ENCODE measurements around the gene MORC3.
"Not testable (repeated sequence)": the region's sequence is repeated elsewhere in the genome, so short reads cannot be mapped to it uniquely, and the experiment has no call there.

The MORC3 gene

GRCh38 chr21:36319767-36320420 is at the start of gene MORC3:
Gene MORC3, plus strand, starts transcription at chr21:36320197. Its CDS starts 68 bp downstream, at chr21:36320265.
- Mint-ChIP-seq H3K4me1 (ENCODE audit: low read depth) (peaks cover 41% of the 10 kb centered on the region), H3K27ac (peak within 1 kb of the TSS; percentile 97), H3K36me3 (ENCODE audit: low read depth) (peaks cover 25% of the 10 kb centered on the region)

GRCh38 chr21:36270786-36271695 is 49.0 kb upstream of the MORC3 start:
- H3K4me3 Mint-ChIP-seq; H3K27me3 Mint-ChIP-seq; H3K27ac Mint-ChIP-seq; H3K9me3 Mint-ChIP-seq; H3K4me1 Mint-ChIP-seq (ENCODE audit: low read depth): not testable (repeated sequence)
- peaks cover 22% of the 10 kb centered on the region for H3K36me3 Mint-ChIP-seq (ENCODE audit: low read depth)

More at GRCh38 chr21:36319767-36320420, at the start of gene MORC3:
- H3K4me3 Mint-ChIP-seq = peak within 1 kb of the TSS; percentile 99
- H3K27me3 Mint-ChIP-seq = no peaks in the 10 kb centered on the region
- peaks cover 5% of the 10 kb centered on the region for H3K9me3 Mint-ChIP-seq

GRCh38 chr21:36274128-36274527 is 45.9 kb upstream of the MORC3 start:
- Mint-ChIP-seq H3K27me3 (no peaks in the 10 kb centered on the region), H3K4me1 (ENCODE audit: low read depth) (no peaks in the 10 kb centered on the region), H3K36me3 (ENCODE audit: low read depth) (peaks cover 19% of the 10 kb centered on the region), H3K4me3 (no peak overlapping the region), H3K27ac (no peak overlapping the region), H3K9me3 (no peaks in the 10 kb centered on the region)

- Mint-ChIP-seq H3K36me3 (ENCODE audit: low read depth) (peaks cover 22% of the 10 kb centered on the region), H3K9me3 (no peaks in the 10 kb centered on the region), H3K27ac (no peak overlapping the region), H3K4me3 (no peak overlapping the region), H3K27me3 (no peaks in the 10 kb centered on the region), H3K4me1 (ENCODE audit: low read depth) (peaks cover 4% of the 10 kb centered on the region)
These were observed 37.3 kb upstream of the MORC3 start for GRCh38 chr21:36282568-36283230.

- H3K4me3 Mint-ChIP-seq; H3K27me3 Mint-ChIP-seq; H3K9me3 Mint-ChIP-seq; H3K27ac Mint-ChIP-seq; H3K4me1 Mint-ChIP-seq (ENCODE audit: low read depth): not testable (repeated sequence)
- peaks cover 21% of the 10 kb centered on the region for H3K36me3 Mint-ChIP-seq (ENCODE audit: low read depth)
These were observed 36.8 kb upstream of the MORC3 start for GRCh38 chr21:36283231-36283622.

GRCh38 chr21:36288651-36289243 is 31.2 kb upstream of the MORC3 start:
- Mint-ChIP-seq H3K9me3 (no peaks in the 10 kb centered on the region), H3K27me3 (no peaks in the 10 kb centered on the region), H3K4me1 (ENCODE audit: low read depth) (peaks cover 22% of the 10 kb centered on the region), H3K4me3 (peak overlapping the region; percentile 42), H3K27ac (peak overlapping the region; percentile 34), H3K36me3 (ENCODE audit: low read depth) (peaks cover 33% of the 10 kb centered on the region)

GRCh38 chr21:36291509-36291908 is 28.5 kb upstream of the MORC3 start:
- Mint-ChIP-seq H3K27ac (no peak overlapping the region), H3K36me3 (ENCODE audit: low read depth) (peaks cover 29% of the 10 kb centered on the region)

GRCh38 chr21:36297406-36297937 is 22.5 kb upstream of the MORC3 start:
- Mint-ChIP-seq H3K9me3 (no peaks in the 10 kb centered on the region), H3K27ac (peak overlapping the region; percentile 89), H3K4me3 (peak overlapping the region; percentile 72), H3K4me1 (ENCODE audit: low read depth) (peaks cover 34% of the 10 kb centered on the region), H3K36me3 (ENCODE audit: low read depth) (peaks cover 5% of the 10 kb centered on the region), H3K27me3 (no peaks in the 10 kb centered on the region)

More at GRCh38 chr21:36291509-36291908, 28.5 kb upstream of the MORC3 start:
- H3K9me3 Mint-ChIP-seq = no peaks in the 10 kb centered on the region
- H3K27me3 Mint-ChIP-seq = no peaks in the 10 kb centered on the region
- peaks cover 22% of the 10 kb centered on the region for H3K4me1 Mint-ChIP-seq (ENCODE audit: low read depth)
- H3K4me3 Mint-ChIP-seq = no peak overlapping the region

- peaks cover 34% of the 10 kb centered on the region for H3K4me1 Mint-ChIP-seq (ENCODE audit: low read depth)
- peak overlapping the region; percentile 72 for H3K4me3 Mint-ChIP-seq
- H3K36me3 Mint-ChIP-seq (ENCODE audit: low read depth) = peaks cover 5% of the 10 kb centered on the region
- no peaks in the 10 kb centered on the region for H3K9me3 Mint-ChIP-seq
- H3K27ac Mint-ChIP-seq = peak overlapping the region; percentile 89
- no peaks in the 10 kb centered on the region for H3K27me3 Mint-ChIP-seq
These were observed 21.9 kb upstream of the MORC3 start for GRCh38 chr21:36297938-36298572.

- Mint-ChIP-seq H3K4me3 (no peak overlapping the region), H3K27ac (no peak overlapping the region), H3K9me3 (no peaks in the 10 kb centered on the region), H3K36me3 (ENCODE audit: low read depth) (no peaks in the 10 kb centered on the region), H3K27me3 (no peaks in the 10 kb centered on the region), H3K4me1 (ENCODE audit: low read depth) (peaks cover 14% of the 10 kb centered on the region)
These were observed 13.0 kb upstream of the MORC3 start for GRCh38 chr21:36306872-36307534.

- H3K36me3 Mint-ChIP-seq (ENCODE audit: low read depth) = no peaks in the 10 kb centered on the region
- H3K27ac Mint-ChIP-seq = peak overlapping the region; percentile 76
- no peaks in the 10 kb centered on the region for H3K27me3 Mint-ChIP-seq
- H3K4me3 Mint-ChIP-seq = no peak overlapping the region
- H3K9me3 Mint-ChIP-seq = peaks cover under 1% of the 10 kb centered on the region
- peaks cover 9% of the 10 kb centered on the region for H3K4me1 Mint-ChIP-seq (ENCODE audit: low read depth)
These were observed 10.0 kb upstream of the MORC3 start for GRCh38 chr21:36310016-36310415.

GRCh38 chr21:36313446-36313845 is 6.6 kb upstream of the MORC3 start:
- not testable (repeated sequence) for H3K4me1 Mint-ChIP-seq (ENCODE audit: low read depth); H3K27me3 Mint-ChIP-seq; H3K36me3 Mint-ChIP-seq (ENCODE audit: low read depth); H3K9me3 Mint-ChIP-seq; H3K27ac Mint-ChIP-seq; H3K4me3 Mint-ChIP-seq

GRCh38 chr21:36316045-36316444 is 4.0 kb upstream of the MORC3 start:
- not testable (repeated sequence) for H3K4me1 Mint-ChIP-seq (ENCODE audit: low read depth); H3K36me3 Mint-ChIP-seq (ENCODE audit: low read depth); H3K4me3 Mint-ChIP-seq; H3K27ac Mint-ChIP-seq; H3K27me3 Mint-ChIP-seq; H3K9me3 Mint-ChIP-seq

Data from stimulated activated naive CD8-positive, alpha-beta T cell treated with anti-CD3 and anti-CD28 coated beads, Interleukin-15, Interleukin-2, amounts not matched to agents 100 ng/mL and 50 ng/mL, for 24 hours (primary cell).